ENCODE measurements around the gene MTG2. TPM values are rescaled to one million over a fixed set of nuclear protein-coding genes. Genes with fewer than 3 reads are reported as not detected.

MTG2 gene
- total RNA-seq, 1 donor from 2014 or later = 17.5 TPM

GRCh38 chr20:62242176-62242575 is 59.3 kb downstream of the MTG2 start:
- no peak for DNase-seq (ENCODE audit: low spot score in 2 of 2)
- FAIRE-seq = no peak

- no peak for FAIRE-seq
- DNase-seq (ENCODE audit: low spot score in 2 of 2) = no peak
Observed at GRCh38 chr20:62243106-62243505, 60.3 kb downstream of the MTG2 start.

- DNase-seq (ENCODE audit: low spot score in 2 of 2) (no peak), FAIRE-seq (no peak)
Observed at GRCh38 chr20:62243906-62244515, 61.2 kb downstream of the MTG2 start.

GRCh38 chr20:62244644-62245108 is 61.8 kb downstream of the MTG2 start:
- DNase-seq (ENCODE audit: low spot score in 2 of 2) (no peak), FAIRE-seq (no peak)

GRCh38 chr20:62245911-62246280 is 63.1 kb downstream of the MTG2 start:
- FAIRE-seq (no peak), DNase-seq (ENCODE audit: low spot score in 2 of 2) (no peak)

GRCh38 chr20:62246431-62246830 is 63.6 kb downstream of the MTG2 start:
- FAIRE-seq = no peak
- no peak for DNase-seq (ENCODE audit: low spot score in 2 of 2)

- DNase-seq (ENCODE audit: low spot score in 2 of 2) (no peak), FAIRE-seq (no peak)
Observed at GRCh38 chr20:62246872-62247652, 64.2 kb downstream of the MTG2 start.

DNA sequence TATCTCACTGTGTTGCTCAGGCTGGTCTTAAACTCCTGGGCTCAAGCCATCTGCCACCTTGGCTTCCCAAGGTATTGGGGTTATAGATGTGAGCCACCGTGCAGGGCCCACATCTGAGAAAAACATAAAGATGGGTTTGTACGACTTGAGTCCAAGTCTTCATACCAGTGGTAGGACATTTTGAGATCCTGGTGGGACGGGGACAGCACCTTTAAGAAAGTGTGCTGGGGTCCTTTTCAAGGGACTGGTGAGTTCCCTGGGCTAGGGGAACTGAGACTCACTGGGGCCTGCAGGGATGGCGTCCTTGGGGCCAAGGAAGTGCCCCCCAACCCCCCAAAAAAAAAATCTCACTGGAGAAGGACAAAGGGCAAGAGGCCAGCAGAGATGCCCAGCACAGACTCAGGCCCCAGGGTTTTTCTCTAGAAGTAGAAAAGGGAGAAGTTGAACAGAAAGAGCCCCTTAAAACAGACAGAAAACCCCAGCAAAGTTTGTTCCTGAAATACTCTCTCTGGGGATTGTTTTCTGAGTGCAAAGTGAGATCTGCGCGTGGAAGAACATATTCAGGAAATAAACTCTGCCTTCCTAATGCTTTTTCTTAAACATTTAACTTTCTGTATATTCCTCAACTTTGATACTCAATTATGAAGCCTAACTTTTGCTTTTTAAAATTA is 66.2 kb downstream of the MTG2 start:
- DNase-seq (ENCODE audit: low spot score in 2 of 2) = no peak
- FAIRE-seq = no peak

DNA sequence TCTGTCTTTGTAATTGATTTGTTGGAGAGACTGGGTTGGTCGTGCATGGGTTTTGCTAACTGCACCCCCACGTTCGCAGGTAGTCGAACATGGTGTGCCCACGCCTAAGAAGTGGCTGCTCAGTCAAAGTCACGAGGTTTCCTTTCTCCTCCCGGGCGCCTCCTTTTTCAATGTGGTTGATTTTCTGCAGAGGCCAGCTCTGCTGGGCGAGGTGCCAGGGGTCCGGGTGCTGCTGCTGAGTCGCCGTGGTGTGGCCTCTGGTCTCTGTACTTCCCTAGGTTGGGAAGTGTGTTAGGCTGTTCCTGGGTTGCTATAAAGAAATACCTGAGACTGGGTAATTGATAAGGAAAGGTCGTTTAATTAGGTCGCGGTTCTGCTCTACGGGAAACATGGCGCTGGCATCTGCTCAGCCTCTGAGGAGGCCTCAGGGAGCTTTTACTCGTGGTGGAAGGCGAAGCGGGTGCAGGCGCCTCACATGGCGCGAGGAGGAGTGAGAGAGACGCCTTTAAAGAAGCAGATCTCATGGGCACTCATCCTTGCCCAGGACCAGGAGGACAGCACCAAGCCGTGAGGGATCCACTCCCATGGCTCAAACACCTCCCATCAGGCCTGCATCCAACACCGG is 69.6 kb downstream of the MTG2 start:
- DNase-seq (ENCODE audit: low spot score in 2 of 2) (no peak), FAIRE-seq (no peak)

Other genes with a start within 250 kb of the MTG2 start
- 6.5 TPM for gene TAF4, start 117.1 kb upstream of the MTG2 start, total RNA-seq
- 97.8 TPM for gene LSM14B, start 60.6 kb upstream of the MTG2 start, total RNA-seq
- 124 TPM for gene PSMA7, start 39.6 kb upstream of the MTG2 start, total RNA-seq
- 86.0 TPM for gene SS18L1, start 39.3 kb upstream of the MTG2 start, total RNA-seq
- 0.82 TPM for gene HRH3, start 37.2 kb downstream of the MTG2 start, total RNA-seq
- 42.4 TPM for gene OSBPL2, start 55.5 kb downstream of the MTG2 start, total RNA-seq
- gene ADRM1, start 120.0 kb downstream of the MTG2 start, total RNA-seq = 41.2 TPM
- gene LAMA5, start 184.3 kb downstream of the MTG2 start, total RNA-seq = 11.4 TPM
- gene RPS21, start 204.1 kb downstream of the MTG2 start, total RNA-seq = 821 TPM
- gene CABLES2, start 224.3 kb downstream of the MTG2 start, total RNA-seq = 2.9 TPM
- gene RBBP8NL, start 244.5 kb downstream of the MTG2 start, total RNA-seq = not detected